Left ventricle myocardium inferior (tissue), 1 donor: ENCODE data around the gene METTL27. TPM values are rescaled to one million over a fixed set of nuclear protein-coding genes. Genes with fewer than 3 reads are reported as not detected.

Experiments
- DNase-seq: peaks from one replicate; pipeline ENCODE4 v3.0.0-alpha.2; 2020
- H3K27ac ChIP-seq: fragments of 200-600 bp; replicated peaks from 2 replicates; pipeline ENCODE4 v1.8.0; 2021
- H3K27me3 ChIP-seq: fragments of 200-600 bp; 2 replicates; pipeline ENCODE4 v1.8.0; 2021; ENCODE audit warnings: low read depth
- H3K36me3 ChIP-seq: fragments of 200-600 bp; 2 replicates; pipeline ENCODE4 v1.8.0; 2021
- H3K4me1 ChIP-seq: fragments of 200-600 bp; 2 replicates; pipeline ENCODE4 v1.8.0; 2021
- H3K4me3 ChIP-seq: fragments of 200-600 bp; 2 replicates; pipeline ENCODE4 v1.8.0; 2021; ENCODE audit warnings: mild to moderate bottlenecking, moderate library complexity
- H3K9me3 ChIP-seq: fragments of 200-600 bp; replicated peaks from 2 replicates; pipeline ENCODE4 v1.8.0; 2021
- CTCF ChIP-seq: fragments of 200-600 bp; IDR thresholded peaks from 2 replicates; pipeline ENCODE4 v1.8.0; 2021; ENCODE audit warnings: antibody characterized with exemption, mild to moderate bottlenecking, borderline replicate concordance
- intact Hi-C: fragments of 100-400 bp; cut with micrococcal nuclease; formaldehyde crosslinking; loops from one replicate; pipeline ENCODE4 v1.11.0; 2022
- total RNA-seq: library from RNA; stranded (reverse); fragmentation: NEBNext Ultra II Directional; extraction: Animal tissue kit (Norgen Biotek cat#: 25700); gene quantifications from one replicate; pipeline ENCODE4 v1.2.1, GENCODE V29; 2021
- donor health status: DM: no; HTN: yes; CAD: no; lungs with severe emphysema.

The METTL27 gene
- total RNA-seq, 1 donor from 2014 or later = 0.44 TPM

DNA sequence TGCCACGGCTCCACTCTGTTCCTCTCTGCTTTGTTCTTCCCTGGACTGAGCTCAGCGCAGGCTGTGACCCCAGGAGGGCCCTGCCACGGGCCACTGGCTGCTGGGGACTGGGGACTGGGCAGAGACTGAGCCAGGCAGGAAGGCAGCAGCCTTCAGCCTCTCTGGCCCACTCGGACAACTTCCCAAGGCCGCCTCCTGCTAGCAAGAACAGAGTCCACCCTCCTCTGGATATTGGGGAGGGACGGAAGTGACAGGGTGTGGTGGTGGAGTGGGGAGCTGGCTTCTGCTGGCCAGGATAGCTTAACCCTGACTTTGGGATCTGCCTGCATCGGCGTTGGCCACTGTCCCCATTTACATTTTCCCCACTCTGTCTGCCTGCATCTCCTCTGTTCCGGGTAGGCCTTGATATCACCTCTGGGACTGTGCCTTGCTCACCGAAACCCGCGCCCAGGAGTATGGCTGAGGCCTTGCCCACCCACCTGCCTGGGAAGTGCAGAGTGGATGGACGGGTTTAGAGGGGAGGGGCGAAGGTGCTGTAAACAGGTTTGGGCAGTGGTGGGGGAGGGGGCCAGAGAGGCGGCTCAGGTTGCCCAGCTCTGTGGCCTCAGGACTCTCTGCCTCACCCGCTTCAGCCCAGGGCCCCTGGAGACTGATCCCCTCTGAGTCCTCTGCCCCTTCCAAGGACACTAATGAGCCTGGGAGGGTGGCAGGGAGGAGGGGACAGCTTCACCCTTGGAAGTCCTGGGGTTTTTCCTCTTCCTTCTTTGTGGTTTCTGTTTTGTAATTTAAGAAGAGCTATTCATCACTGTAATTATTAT lies 10.3 kb downstream of the METTL27 start:
- Histone ChIP-seq H3K27ac (no peak overlapping the region), H3K9me3 (no peaks in the 10 kb centered on the region), H3K27me3 (peaks cover 44% of the 10 kb centered on the region), H3K36me3 (no peaks in the 10 kb centered on the region), H3K4me3 (no peak overlapping the region), H3K4me1 (peaks cover 13% of the 10 kb centered on the region)
- DNase-seq = no peak
- intact Hi-C loops = no loop called here
- TF ChIP-seq CTCF = no peak

DNA sequence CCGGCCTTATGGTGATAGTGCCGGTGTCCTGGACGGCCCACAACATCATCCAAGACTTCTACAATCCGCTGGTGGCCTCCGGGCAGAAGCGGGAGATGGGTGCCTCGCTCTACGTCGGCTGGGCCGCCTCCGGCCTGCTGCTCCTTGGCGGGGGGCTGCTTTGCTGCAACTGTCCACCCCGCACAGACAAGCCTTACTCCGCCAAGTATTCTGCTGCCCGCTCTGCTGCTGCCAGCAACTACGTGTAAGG lies 10.8 kb downstream of the METTL27 start:
- Histone ChIP-seq H3K4me1 (peaks cover 13% of the 10 kb centered on the region), H3K27me3 (peaks cover 46% of the 10 kb centered on the region), H3K36me3 (no peaks in the 10 kb centered on the region), H3K4me3 (no peak overlapping the region), H3K9me3 (no peaks in the 10 kb centered on the region), H3K27ac (no peak overlapping the region)
- intact Hi-C loops = no loop called here
- no peak for DNase-seq
- no peak for TF ChIP-seq CTCF

DNA sequence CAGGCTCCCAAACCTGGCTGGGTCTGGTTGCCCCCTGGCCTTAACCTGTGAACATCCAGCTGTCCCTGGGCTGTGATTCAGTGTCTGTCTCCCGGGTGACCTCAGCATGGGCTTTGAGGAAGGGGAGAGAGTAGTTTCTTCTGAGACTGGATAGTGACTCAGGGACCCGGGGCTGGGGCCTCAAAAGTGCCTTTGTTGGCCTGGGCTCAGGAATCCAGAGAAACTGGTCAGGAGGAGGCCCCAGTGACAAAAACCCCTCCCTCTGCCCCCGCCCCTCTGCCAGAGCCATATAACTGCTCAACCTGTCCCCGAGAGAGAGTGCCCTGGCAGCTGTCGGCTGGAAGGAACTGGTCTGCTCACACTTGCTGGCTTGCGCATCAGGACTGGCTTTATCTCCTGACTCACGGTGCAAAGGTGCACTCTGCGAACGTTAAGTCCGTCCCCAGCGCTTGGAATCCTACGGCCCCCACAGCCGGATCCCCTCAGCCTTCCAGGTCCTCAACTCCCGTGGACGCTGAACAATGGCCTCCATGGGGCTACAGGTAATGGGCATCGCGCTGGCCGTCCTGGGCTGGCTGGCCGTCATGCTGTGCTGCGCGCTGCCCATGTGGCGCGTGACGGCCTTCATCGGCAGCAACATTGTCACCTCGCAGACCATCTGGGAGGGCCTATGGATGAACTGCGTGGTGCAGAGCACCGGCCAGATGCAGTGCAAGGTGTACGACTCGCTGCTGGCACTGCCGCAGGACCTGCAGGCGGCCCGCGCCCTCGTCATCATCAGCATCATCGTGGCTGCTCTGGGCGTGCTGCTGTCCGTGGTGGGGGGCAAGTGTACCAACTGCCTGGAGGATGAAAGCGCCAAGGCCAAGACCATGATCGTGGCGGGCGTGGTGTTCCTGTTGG lies 11.4 kb downstream of the METTL27 start, which contains the start of gene CLDN4:
CLDN4 (plus strand) TSS at position 316 of the 903 bp plus-strand sequence; CDS start at position 522, 206 bp downstream.
- Histone ChIP-seq H3K4me3 (no peak within 1 kb of the TSS), H3K36me3 (no peaks in the 10 kb centered on the region), H3K9me3 (no peaks in the 10 kb centered on the region), H3K4me1 (peaks cover 13% of the 10 kb centered on the region), H3K27ac (no peak within 1 kb of the TSS), H3K27me3 (peaks cover 52% of the 10 kb centered on the region)
- DNase-seq = no peak
- intact Hi-C loops = no loop called here
- no peak for TF ChIP-seq CTCF

- Histone ChIP-seq H3K36me3 (no peaks in the 10 kb centered on the region), H3K9me3 (no peaks in the 10 kb centered on the region), H3K4me3 (no peak overlapping the region), H3K27ac (no peak overlapping the region), H3K4me1 (peaks cover 13% of the 10 kb centered on the region), H3K27me3 (peaks cover 56% of the 10 kb centered on the region)
- intact Hi-C loops = no loop called here
- DNase-seq = no peak
- no peak for TF ChIP-seq CTCF
Measured at GRCh38 chr7:73829921-73830680, 12.2 kb downstream of the METTL27 start.

DNA sequence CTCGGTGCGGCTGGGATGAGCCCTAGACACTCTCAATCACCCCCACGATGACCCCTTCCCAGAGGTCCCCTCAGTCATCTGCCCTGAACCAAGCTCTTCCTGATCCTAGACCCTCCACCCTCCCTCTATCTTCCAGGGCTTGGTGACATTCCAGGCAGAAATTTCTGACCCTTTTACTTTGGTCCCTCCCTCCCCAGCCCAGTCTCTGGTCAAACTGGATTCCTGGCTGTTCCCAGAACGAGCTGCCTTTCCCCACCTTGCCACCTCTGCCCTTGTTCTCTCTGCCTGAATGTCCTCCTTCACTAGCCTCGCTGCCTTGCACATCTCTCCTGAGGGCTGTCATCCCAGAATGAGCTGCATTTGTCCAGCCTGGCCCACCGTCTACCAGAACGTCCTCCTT lies 12.8 kb downstream of the METTL27 start:
- DNase-seq = no peak
- intact Hi-C loops = no loop called here
- H3K9me3 ChIP-seq = no peaks in the 10 kb centered on the region
- no peak overlapping the region for H3K27ac ChIP-seq
- no peaks in the 10 kb centered on the region for H3K36me3 ChIP-seq
- no peak for TF ChIP-seq CTCF
- H3K4me3 ChIP-seq = no peak overlapping the region
- peaks cover 58% of the 10 kb centered on the region for H3K27me3 ChIP-seq
- peaks cover 13% of the 10 kb centered on the region for H3K4me1 ChIP-seq
